CD4-positive, alpha-beta T cell treated with Interleukin-12 subunit alpha and Interleukin-12 subunit beta, for 1 hour (primary cell): ENCODE measurements around the gene EID2.

Source experiments
- DNase-seq: peaks from one replicate; pipeline ENCODE4 v3.0.0-alpha.2; 2020

Gene EID2

GRCh38 chr19:39539518-39540332, at the start of gene EID2:
Gene EID2 (minus strand): TSS chr19:39540161. CDS start chr19:39540079, 82 bp downstream.
- DNase-seq: peak; percentile 95

- DNase-seq: no peak
Measured at GRCh38 chr19:39588066-39588465, 48.1 kb upstream of the EID2 start.

GRCh38 chr19:39587496-39587895, 47.5 kb upstream of the EID2 start:
- DNase-seq: no peak

- no peak for DNase-seq
Measured at GRCh38 chr19:39582891-39583625, 43.1 kb upstream of the EID2 start.

- DNase-seq: no peak
Measured at GRCh38 chr19:39582442-39582841, 42.5 kb upstream of the EID2 start.

- DNase-seq: no peak
Measured at GRCh38 chr19:39568604-39569003, 28.6 kb upstream of the EID2 start.

GRCh38 chr19:39566064-39566463, 26.1 kb upstream of the EID2 start:
- DNase-seq: no peak

- no peak for DNase-seq
Measured at GRCh38 chr19:39563408-39563807, 23.4 kb upstream of the EID2 start.

- peak; percentile 31 for DNase-seq
Measured at GRCh38 chr19:39558624-39559117, 18.7 kb upstream of the EID2 start.

GRCh38 chr19:39557811-39558623, 18.1 kb upstream of the EID2 start:
- DNase-seq: peak; percentile 36

- no peak for DNase-seq
Measured at GRCh38 chr19:39555883-39556282, 15.9 kb upstream of the EID2 start.

- DNase-seq: no peak
Measured at GRCh38 chr19:39554701-39555311, 14.8 kb upstream of the EID2 start.

- DNase-seq: no peak
Measured at GRCh38 chr19:39553082-39553652, 13.2 kb upstream of the EID2 start.

GRCh38 chr19:39550197-39550596, 10.2 kb upstream of the EID2 start:
- DNase-seq: no peak

GRCh38 chr19:39546599-39546998, 6.6 kb upstream of the EID2 start:
- DNase-seq: no peak

GRCh38 chr19:39544911-39545310, 5.0 kb upstream of the EID2 start:
- peak; percentile 38 for DNase-seq

GRCh38 chr19:39544226-39544903, 4.4 kb upstream of the EID2 start:
- no peak for DNase-seq

- DNase-seq: no peak
Measured at GRCh38 chr19:39543477-39543857, 3.5 kb upstream of the EID2 start.

- DNase-seq: no peak
Measured at GRCh38 chr19:39542206-39542605, 2.2 kb upstream of the EID2 start.

GRCh38 chr19:39540333-39540673, 342 bp upstream of the EID2 start:
- no peak for DNase-seq

GRCh38 chr19:39539165-39539517, 820 bp downstream of the EID2 start:
- no peak for DNase-seq

- no peak for DNase-seq
Measured at GRCh38 chr19:39533791-39534190, 6.2 kb downstream of the EID2 start.
